ENCODE measurements around the gene ACO2. TPM values are rescaled to one million over a fixed set of nuclear protein-coding genes. Genes with fewer than 3 reads are reported as not detected.

Gene ACO2
- total and polyA plus RNA-seq, 2 of the 4 experiments (the other 2 are of a cell fraction) = 71.3 to 72.9 TPM

DNA sequence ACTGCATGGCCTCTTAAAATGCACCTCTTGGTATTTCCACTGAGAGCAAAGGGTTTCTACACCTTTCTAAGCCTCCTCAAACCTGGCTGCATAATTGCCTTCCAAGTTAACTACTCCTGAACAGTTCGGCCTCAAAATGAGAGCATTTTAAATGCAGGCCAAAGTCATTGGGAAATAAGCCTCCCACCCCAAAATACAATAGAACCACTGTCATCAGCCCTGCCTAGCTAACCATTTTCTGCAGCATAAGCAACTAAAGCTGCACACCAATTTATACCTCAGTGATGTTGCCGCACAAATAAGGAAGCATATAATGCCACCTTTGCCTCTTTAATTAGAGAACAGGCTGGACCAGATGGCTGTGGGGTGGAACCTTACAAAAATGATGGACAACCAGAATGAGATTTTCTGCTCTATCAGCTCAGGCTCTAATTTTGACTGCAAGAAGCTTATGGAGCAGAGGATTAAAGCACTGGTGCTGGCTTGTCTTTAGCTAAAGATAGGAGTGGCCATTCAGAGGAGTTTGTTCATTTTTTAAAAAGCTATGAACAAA is 26.6 kb upstream of the ACO2 start:
- no peak overlapping the region for H4K91ac ChIP-seq (ENCODE audit: insufficient read depth, low read depth, low read length)
- no peaks in the 10 kb centered on the region for H3K9me3 ChIP-seq (ENCODE audit: control insufficient read depth, insufficient read depth, low read length)
- ChIA-PET POLR2A (ENCODE audit: unreplicated experiment) (no interaction called here), CTCF (no interaction called here)
- no peak overlapping the region for H3K4me3 ChIP-seq (ENCODE audit: insufficient read depth, low read depth, low read length)
- H3K4ac ChIP-seq (ENCODE audit: low read depth, low read length) = no peak overlapping the region
- dilution Hi-C loops (cut with HindIII; ENCODE audit: low sequenced_read_pairs, unreplicated experiment) (no loop called here), in situ Hi-C loops (cut with MboI; ENCODE audit: low sequenced_read_pairs) (no loop called here), intact Hi-C loops (cut with micrococcal nuclease) (no loop called here)
- H4K20me1 ChIP-seq (ENCODE audit: insufficient read depth, low read length) = peaks cover 77% of the 10 kb centered on the region
- peaks cover 17% of the 10 kb centered on the region for H3K36me3 ChIP-seq (ENCODE audit: control insufficient read depth, insufficient read depth, low read length)
- no peak overlapping the region for H4K5ac ChIP-seq (ENCODE audit: low read depth, low read length)
- no peaks in the 10 kb centered on the region for H3K27me3 ChIP-seq (ENCODE audit: control insufficient read depth, insufficient read depth, low read length)
- no peak overlapping the region for H3K56ac ChIP-seq (ENCODE audit: extremely low read depth, insufficient read depth, low read length)
- H3K14ac ChIP-seq (replicated peaks; ENCODE audit: low read depth, low read length) = no peak overlapping the region
- H3K4me1 ChIP-seq (ENCODE audit: control insufficient read depth, insufficient read depth, low read length) = no peaks in the 10 kb centered on the region
- ATAC-seq (ENCODE audit: low read depth) (no peak), DNase-seq (no peak)
- 100% methylated on average over 1 of the region's 2 CpGs; no CpG with 5 or more reads in 1 of the 2 experiments for WGBS, 2 experiments (ENCODE audit: extremely low coverage in 2 of 2, insufficient read length in 1 of 2)
- H3K79me1 ChIP-seq (ENCODE audit: low read depth in 1 of 2, low read length in 2 of 2) = peaks cover 15 to 47% of the 10 kb centered on the region in 2 experiments
- TF ChIP-seq, protein P1, sequence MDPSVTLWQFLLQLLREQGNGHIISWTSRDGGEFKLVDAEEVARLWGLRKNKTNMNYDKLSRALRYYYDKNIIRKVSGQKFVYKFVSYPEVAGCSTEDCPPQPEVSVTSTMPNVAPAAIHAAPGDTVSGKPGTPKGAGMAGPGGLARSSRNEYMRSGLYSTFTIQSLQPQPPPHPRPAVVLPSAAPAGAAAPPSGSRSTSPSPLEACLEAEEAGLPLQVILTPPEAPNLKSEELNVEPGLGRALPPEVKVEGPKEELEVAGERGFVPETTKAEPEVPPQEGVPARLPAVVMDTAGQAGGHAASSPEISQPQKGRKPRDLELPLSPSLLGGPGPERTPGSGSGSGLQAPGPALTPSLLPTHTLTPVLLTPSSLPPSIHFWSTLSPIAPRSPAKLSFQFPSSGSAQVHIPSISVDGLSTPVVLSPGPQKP (IDR thresholded peaks at IDR 0.05; ENCODE audit: borderline replicate concordance, low read depth, low read length) = no peak
- TF ChIP-seq CHD1 (IDR thresholded peaks at IDR 0.05; ENCODE audit: low read depth, low read length) (no peak), FOS (IDR thresholded peaks at IDR 0.05; ENCODE audit: low read depth, low read length) (no peak), CEBPB (IDR thresholded peaks at IDR 0.05; ENCODE audit: low read depth, low read length) (no peak), POLR2A (IDR thresholded peaks at IDR 0.05; ENCODE audit: low read depth, low read length) (no peak), USF2 (IDR thresholded peaks at IDR 0.05; ENCODE audit: low read depth, low read length) (no peak), MAFK (IDR thresholded peaks at IDR 0.05; ENCODE audit: low read depth, low read length) (no peak), RAD21 (IDR thresholded peaks at IDR 0.05; ENCODE audit: low read length) (no peak), SMC3 (IDR thresholded peaks at IDR 0.05; ENCODE audit: low read depth, low read length) (no peak), RFX5 (IDR thresholded peaks at IDR 0.05; ENCODE audit: low read depth, low read length) (no peak), NFE2L2 (IDR thresholded peaks at IDR 0.05; ENCODE audit: low read depth, low read length) (no peak), MXI1 (IDR thresholded peaks at IDR 0.05; ENCODE audit: borderline replicate concordance, low read depth, low read length) (no peak), BHLHE40 (IDR thresholded peaks at IDR 0.05; ENCODE audit: low read depth, low read length) (no peak), MAZ (IDR thresholded peaks at IDR 0.05; ENCODE audit: borderline replicate concordance, low read depth, low read length) (no peak)
- BruUV-seq (replicated peaks) = no TSS peak
- no peak overlapping the region for H4K8ac ChIP-seq (ENCODE audit: low read depth in 2 of 2, low read length in 2 of 2)
- no peak overlapping the region for H2BK20ac ChIP-seq (ENCODE audit: low read depth, low read length)
- H2BK5ac ChIP-seq (ENCODE audit: low read depth, low read length, poor library complexity, severe bottlenecking) = no peak overlapping the region
- H2AK5ac ChIP-seq (ENCODE audit: low read depth, low read length) = no peak overlapping the region
- 0 out of 2 replicates have a peak, but pooled peaks cover 3% of the 10 kb centered on the region for H3K9me1 ChIP-seq (ENCODE audit: insufficient read depth, low read length)
- no peak overlapping the region for H3K23ac ChIP-seq (ENCODE audit: low read depth, low read length)
- no peak overlapping the region for H2AK9ac ChIP-seq (replicated peaks; ENCODE audit: low read depth, low read length, poor library complexity)
- H3K9ac ChIP-seq (ENCODE audit: low read depth, low read length) = no peak overlapping the region
- no peak overlapping the region for H3K18ac ChIP-seq (ENCODE audit: low read depth, low read length)
- no peak overlapping the region for H2AFZ ChIP-seq (replicated peaks; ENCODE audit: low read length, poor library complexity)
- no peak overlapping the region for H3K27ac ChIP-seq (ENCODE audit: insufficient read depth, low read length)
- H2BK15ac ChIP-seq (ENCODE audit: low read depth, low read length) = no peak overlapping the region
- H2BK120ac ChIP-seq (ENCODE audit: low read depth, low read length) = no peak overlapping the region
- no peak overlapping the region for H3K4me2 ChIP-seq (ENCODE audit: low read depth, low read length)
